ENCODE measurements around the gene HUNK. TPM values are rescaled to one million over a fixed set of nuclear protein-coding genes. Genes with fewer than 3 reads are reported as not detected.

The HUNK gene
- total and polyA plus RNA-seq, 2 of the 8 experiments (the other 6 are each of a cell fraction or from before 2014, with no cell fraction given) = 1.9 to 10.2 TPM

GRCh38 chr21:31946231-31946630, 73.4 kb downstream of the HUNK start:
- H2AFZ ChIP-seq (ENCODE audit: low read length) = no peak overlapping the region

More at GRCh38 chr21:31946231-31946630, 73.4 kb downstream of the HUNK start:
- no peak overlapping the region for H2BK15ac ChIP-seq (ENCODE audit: low read length)
- no peak overlapping the region for H3K4me3 ChIP-seq (ENCODE audit: extremely low read depth in 1 of 4, insufficient read depth in 2 of 4, low read depth in 3 of 4, low read length in 4 of 4)
- H4K20me1 ChIP-seq (replicated peaks in 1 of 2; ENCODE audit: control insufficient read depth in 1 of 2, insufficient read depth in 2 of 2, low read length in 2 of 2) = no peaks in the 10 kb centered on the region
- H3K79me2 ChIP-seq (ENCODE audit: control insufficient read depth in 1 of 2, insufficient read depth in 2 of 2, low read length in 2 of 2) = no peaks in the 10 kb centered on the region
- H2AK5ac ChIP-seq (ENCODE audit: low read depth, low read length) = no peak overlapping the region
- DNase-seq (ENCODE audit: low read depth in 1 of 2, low spot score in 2 of 2) = no peak
- no peak for TF ChIP-seq ATF3 (IDR thresholded peaks at IDR 0.05; ENCODE audit: insufficient read depth, low read depth, low read length)
- no peak for TF ChIP-seq SIRT6 (IDR thresholded peaks at IDR 0.05; ENCODE audit: low read length)
- no peak for TF ChIP-seq SP2 (IDR thresholded peaks at IDR 0.05; ENCODE audit: low read length)
- TF ChIP-seq HDAC6 (IDR thresholded peaks at IDR 0.05; ENCODE audit: low read depth, low read length) = no peak
- TF ChIP-seq RFX5 (IDR thresholded peaks at IDR 0.05; ENCODE audit: borderline replicate concordance, low read depth, low read length) = no peak
- TF ChIP-seq POLR2AphosphoS5 (IDR thresholded peaks at IDR 0.05; ENCODE audit: low read depth, low read length) = no peak
- TF ChIP-seq TAF1 (IDR thresholded peaks at IDR 0.05; ENCODE audit: low read depth, low read length) = no peak
- no peak for TF ChIP-seq CBX5 (IDR thresholded peaks at IDR 0.05; ENCODE audit: low read depth, low read length)
- TF ChIP-seq CHD2 (IDR thresholded peaks at IDR 0.05; ENCODE audit: low read length) = no peak
- TF ChIP-seq RAD21 (IDR thresholded peaks at IDR 0.05 in 1 of 2, conservative IDR thresholded peaks at IDR 0.05 in 1 of 2; ENCODE audit: low read depth in 2 of 2, low read length in 2 of 2) = no peak
- no peak for TF ChIP-seq PHF8 (conservative IDR thresholded peaks at IDR 0.05; ENCODE audit: low read depth, low read length)
- no peak overlapping the region for H3K9ac ChIP-seq (replicated peaks in 1 of 4; ENCODE audit: extremely low read depth in 1 of 4, low read depth in 3 of 4, low read length in 3 of 4)
- no peak overlapping the region for H4K8ac ChIP-seq (ENCODE audit: extremely low read depth, insufficient read depth, low read length)
- H2BK20ac ChIP-seq (ENCODE audit: low read length) = no peak overlapping the region
- H3K27ac ChIP-seq (ENCODE audit: low read depth, low read length) = no peak overlapping the region
- 0 out of 8 replicates have a peak, but pooled peaks cover 0 to 4% (median 1%) of the 10 kb centered on the region in 4 experiments for H3K36me3 ChIP-seq (ENCODE audit: control insufficient read depth in 2 of 4, insufficient read depth in 4 of 4, low read length in 3 of 4)
- no peaks in the 10 kb centered on the region for H3K23me2 ChIP-seq (ENCODE audit: low read depth, low read length)
- no peak overlapping the region for H4K91ac ChIP-seq (replicated peaks; ENCODE audit: insufficient read length, low read length)
- no peak overlapping the region for H3K14ac ChIP-seq (ENCODE audit: insufficient read length)
- FAIRE-seq = no peak
- CTCF ChIA-PET (ENCODE audit: partially characterized antibody) = interaction anchor here (0.7 to 1.7 kb wide), 5 partner anchors 13 to 151 kb away, joined by 3 to 4 read pairs (median 4); no protein-coding TSS in a partner anchor
- no peaks in the 10 kb centered on the region for H3K9me3 ChIP-seq (ENCODE audit: insufficient read depth in 2 of 2, low read depth in 1 of 2, low read length in 1 of 2)
- peak overlapping the region; percentile 32 for H3K4ac ChIP-seq (replicated peaks; ENCODE audit: insufficient read length, low read depth, low read length)
- POLR2A ChIA-PET (ENCODE audit: partially characterized antibody) = interaction anchor here (1.4 kb wide), 1 partner anchor 10 kb away, joined by 3 read pairs; no protein-coding TSS in a partner anchor
- H3K79me1 ChIP-seq (ENCODE audit: low read depth, low read length) = no peaks in the 10 kb centered on the region; the same call in 1 of the 2 replicates
- H3K4me1 ChIP-seq (replicated peaks in 1 of 4; ENCODE audit: control insufficient read depth in 3 of 4, insufficient read depth in 4 of 4, low read length in 3 of 4) = peaks cover 0 to 3% (median 1%) of the 10 kb centered on the region in 4 experiments; a peak in 3 of 7 replicates
- peaks cover 0 to 1% (median 0%) of the 10 kb centered on the region in 4 experiments; a peak in 1 of 7 replicates for H3K27me3 ChIP-seq (replicated peaks in 1 of 4; ENCODE audit: control insufficient read depth in 3 of 4, extremely low read depth in 1 of 4, insufficient read depth in 3 of 4, low read length in 3 of 4)
- H3K23ac ChIP-seq (ENCODE audit: insufficient read length) = no peak overlapping the region
- no peak overlapping the region for H2BK5ac ChIP-seq (ENCODE audit: low read depth, low read length)
- no peak overlapping the region for H3K56ac ChIP-seq (replicated peaks; ENCODE audit: insufficient read length, low read depth, low read length)
- 95% methylated on average over 7 of the region's 7 CpGs; no CpG with 5 or more reads in 1 of the 2 experiments for WGBS, 2 experiments (ENCODE audit: extremely low coverage in 1 of 2, insufficient coverage in 1 of 2, insufficient read length in 1 of 2, insufficient replicate concordance in 2 of 2, low coverage in 1 of 2, low lambda C conversion rate in 2 of 2, missing lambda C conversion rate in 1 of 2)
- H3K4me2 ChIP-seq (ENCODE audit: insufficient read depth in 1 of 2, low read depth in 2 of 2, low read length in 2 of 2) = no peak overlapping the region
- no peak overlapping the region for H2BK12ac ChIP-seq (ENCODE audit: low read depth, low read length)
- no peak overlapping the region for H4K5ac ChIP-seq (ENCODE audit: insufficient read length, low read depth, low read length)
- H3K18ac ChIP-seq (ENCODE audit: extremely low read depth, low read length) = no peak overlapping the region
- no peak overlapping the region for H2BK120ac ChIP-seq (replicated peaks; ENCODE audit: low read depth, low read length)
